Endothelial cell (in vitro differentiated cells): Measurements from ENCODE around the gene HAAO. TPM values are rescaled to one million over a fixed set of nuclear protein-coding genes. Genes with fewer than 3 reads are reported as not detected.

Experiments used
- DNase-seq: peaks from one replicate; pipeline ENCODE4 v3.0.0; 2021; ENCODE audit warnings: low spot score
- H3K27ac Mint-ChIP-seq: one replicate; pipeline ENCODE4 v1.8.0; 2021; ENCODE audit warnings: mixed read lengths, inconsistent platforms; ENCODE audit not compliant: unreplicated experiment
- H3K27me3 Mint-ChIP-seq: one replicate; pipeline ENCODE4 v1.8.0; 2021; ENCODE audit warnings: mild to moderate bottlenecking, moderate library complexity, mixed read lengths, inconsistent platforms; ENCODE audit not compliant: unreplicated experiment
- H3K36me3 Mint-ChIP-seq: one replicate; pipeline ENCODE4 v1.8.0; 2021; ENCODE audit warnings: mild to moderate bottlenecking, low read depth, mixed read lengths, inconsistent platforms; ENCODE audit not compliant: unreplicated experiment
- H3K4me1 Mint-ChIP-seq: one replicate; pipeline ENCODE4 v1.8.0; 2021; ENCODE audit warnings: mild to moderate bottlenecking, mixed read lengths, inconsistent platforms; ENCODE audit not compliant: unreplicated experiment
- H3K4me3 Mint-ChIP-seq: one replicate; pipeline ENCODE4 v1.8.0; 2021; ENCODE audit warnings: mild to moderate bottlenecking, mixed read lengths, inconsistent platforms; ENCODE audit not compliant: unreplicated experiment
- H3K9me3 Mint-ChIP-seq: one replicate; pipeline ENCODE4 v1.8.0; 2021; ENCODE audit warnings: mixed read lengths, inconsistent platforms; ENCODE audit not compliant: unreplicated experiment
- total RNA-seq: library from RNA; stranded (reverse); fragmentation: NEBNext Ultra II Directional; extraction: Animal tissue kit (Norgen Biotek cat#: 25700); gene quantifications from one replicate; pipeline ENCODE4 v1.2.1, GENCODE V29; 2021; ENCODE audit not compliant: unreplicated experiment
- TF ChIP-seq, protein P1 (sequence below): fragments of 200-600 bp; sonication (generic); IDR thresholded peaks from one replicate; pipeline ENCODE4 v1.5.0; 2021; ENCODE audit warnings: antibody characterized with exemption; ENCODE audit not compliant: unreplicated experiment

The HAAO gene
- total RNA-seq, 1 donor from 2014 or later = 6.0 TPM

DNA sequence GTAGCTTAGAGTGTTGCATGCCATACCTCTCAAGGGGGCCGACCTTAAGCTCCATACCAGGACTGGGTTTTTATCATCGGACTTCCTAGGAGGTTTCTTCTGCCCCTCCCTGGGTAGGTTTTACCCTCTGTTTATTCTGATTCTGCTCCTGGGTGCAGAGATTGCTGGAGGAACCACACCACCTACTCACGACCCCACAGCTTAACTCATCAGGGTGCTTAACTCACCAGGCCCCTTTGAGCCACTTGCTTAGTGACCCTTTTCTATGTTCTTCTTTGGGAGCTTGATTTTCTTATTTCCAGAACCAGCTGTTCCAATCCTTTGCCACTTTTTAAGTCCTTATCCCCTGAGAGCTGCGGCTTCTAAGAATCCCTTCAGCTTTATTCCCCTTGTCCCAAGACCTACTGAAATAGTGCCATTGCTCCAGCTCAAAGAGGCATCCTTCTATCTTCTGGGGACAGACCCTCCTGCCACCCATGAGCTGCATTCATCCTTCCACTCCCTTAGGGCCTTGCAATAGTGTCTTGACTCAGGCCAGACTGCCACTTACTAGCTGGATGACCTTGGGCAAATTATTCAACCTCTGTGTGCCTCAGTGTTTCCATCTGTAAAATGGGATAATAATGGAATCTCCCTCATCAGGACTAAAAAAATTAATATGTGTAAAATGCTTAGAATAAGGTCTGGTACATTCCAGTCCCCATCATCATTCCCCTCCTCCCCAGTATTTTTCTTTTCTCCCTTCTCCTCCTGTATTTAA, 34.2 kb downstream of the HAAO start:
- no peak overlapping the region for H3K4me3 Mint-ChIP-seq
- H3K27ac Mint-ChIP-seq = no peak overlapping the region
- peaks cover 28% of the 10 kb centered on the region for H3K36me3 Mint-ChIP-seq
- H3K27me3 Mint-ChIP-seq = peaks cover 13% of the 10 kb centered on the region
- TF ChIP-seq, protein P1, sequence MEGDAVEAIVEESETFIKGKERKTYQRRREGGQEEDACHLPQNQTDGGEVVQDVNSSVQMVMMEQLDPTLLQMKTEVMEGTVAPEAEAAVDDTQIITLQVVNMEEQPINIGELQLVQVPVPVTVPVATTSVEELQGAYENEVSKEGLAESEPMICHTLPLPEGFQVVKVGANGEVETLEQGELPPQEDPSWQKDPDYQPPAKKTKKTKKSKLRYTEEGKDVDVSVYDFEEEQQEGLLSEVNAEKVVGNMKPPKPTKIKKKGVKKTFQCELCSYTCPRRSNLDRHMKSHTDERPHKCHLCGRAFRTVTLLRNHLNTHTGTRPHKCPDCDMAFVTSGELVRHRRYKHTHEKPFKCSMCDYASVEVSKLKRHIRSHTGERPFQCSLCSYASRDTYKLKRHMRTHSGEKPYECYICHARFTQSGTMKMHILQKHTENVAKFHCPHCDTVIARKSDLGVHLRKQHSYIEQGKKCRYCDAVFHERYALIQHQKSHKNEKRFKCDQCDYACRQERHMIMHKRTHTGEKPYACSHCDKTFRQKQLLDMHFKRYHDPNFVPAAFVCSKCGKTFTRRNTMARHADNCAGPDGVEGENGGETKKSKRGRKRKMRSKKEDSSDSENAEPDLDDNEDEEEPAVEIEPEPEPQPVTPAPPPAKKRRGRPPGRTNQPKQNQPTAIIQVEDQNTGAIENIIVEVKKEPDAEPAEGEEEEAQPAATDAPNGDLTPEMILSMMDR = no peak
- no peaks in the 10 kb centered on the region for H3K9me3 Mint-ChIP-seq
- no peaks in the 10 kb centered on the region for H3K4me1 Mint-ChIP-seq
- DNase-seq = no peak

DNA sequence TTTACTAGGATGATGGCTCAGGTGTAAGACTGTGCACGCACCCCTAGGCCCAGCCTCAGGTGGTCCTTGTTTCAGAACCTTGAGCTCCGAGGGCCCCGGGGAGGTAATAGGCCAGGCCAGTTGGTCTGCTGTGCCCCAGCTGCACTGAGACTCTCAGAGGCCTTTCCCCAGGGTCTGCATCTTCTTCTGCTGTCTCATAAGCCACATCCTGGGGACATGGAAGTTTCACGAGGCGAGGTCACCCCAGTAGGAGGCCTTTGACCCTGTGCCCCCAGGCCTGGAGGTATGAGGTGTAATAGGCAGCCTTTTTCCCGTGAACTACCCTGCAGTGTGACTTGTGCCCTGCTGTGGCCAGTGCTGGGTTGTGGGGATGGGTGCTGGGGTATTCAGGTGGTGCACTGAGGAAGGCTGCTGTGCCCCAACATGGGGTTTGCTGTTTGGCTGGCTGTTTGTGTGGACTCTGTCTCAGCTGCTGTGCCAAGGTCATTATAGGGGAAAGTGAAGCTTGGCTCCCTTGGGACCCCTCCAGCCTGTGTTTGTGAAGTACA, 35.3 kb downstream of the HAAO start:
- no peak for DNase-seq
- H3K9me3 Mint-ChIP-seq = no peaks in the 10 kb centered on the region
- no peak overlapping the region for H3K4me3 Mint-ChIP-seq
- H3K36me3 Mint-ChIP-seq = peaks cover 34% of the 10 kb centered on the region
- TF ChIP-seq, protein P1 = no peak
- no peaks in the 10 kb centered on the region for H3K4me1 Mint-ChIP-seq
- peaks cover 8% of the 10 kb centered on the region for H3K27me3 Mint-ChIP-seq
- H3K27ac Mint-ChIP-seq = no peak overlapping the region

DNA sequence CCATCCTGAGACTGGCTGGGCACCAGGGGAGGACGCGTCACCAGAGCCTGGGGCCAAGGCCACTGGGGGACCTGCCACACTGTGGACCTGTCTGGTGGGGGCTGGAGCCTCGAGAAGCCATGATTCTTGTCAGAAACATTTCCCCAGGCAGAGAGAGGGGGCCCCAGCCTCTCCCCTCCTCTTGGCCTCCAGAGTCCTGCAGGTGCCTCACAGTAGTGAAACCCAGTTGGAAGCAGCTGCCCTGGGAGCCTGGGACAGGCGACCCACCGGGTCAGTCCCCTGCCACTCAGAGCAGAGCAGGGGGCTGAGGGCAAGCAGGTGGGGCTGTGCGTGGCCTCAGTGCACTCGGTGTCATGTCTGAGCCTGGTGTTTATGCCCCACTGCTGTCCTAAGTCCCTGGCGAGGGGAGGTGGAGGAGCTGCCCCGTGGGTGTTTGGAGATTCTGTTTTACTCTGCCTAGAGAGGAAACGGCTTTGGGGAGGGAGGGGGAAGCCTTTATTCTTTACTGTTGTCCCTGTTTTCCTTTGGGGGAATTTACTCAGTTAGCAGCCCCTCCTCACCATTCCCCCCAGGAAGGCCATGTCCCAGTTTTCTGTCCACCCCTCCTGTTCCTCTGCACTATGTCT, 36.1 kb downstream of the HAAO start:
- Mint-ChIP-seq H3K9me3 (no peaks in the 10 kb centered on the region), H3K4me1 (no peaks in the 10 kb centered on the region), H3K4me3 (no peak overlapping the region), H3K27ac (no peak overlapping the region), H3K27me3 (peaks cover 8% of the 10 kb centered on the region), H3K36me3 (peaks cover 42% of the 10 kb centered on the region)
- no peak for DNase-seq
- TF ChIP-seq, protein P1 = no peak

DNA sequence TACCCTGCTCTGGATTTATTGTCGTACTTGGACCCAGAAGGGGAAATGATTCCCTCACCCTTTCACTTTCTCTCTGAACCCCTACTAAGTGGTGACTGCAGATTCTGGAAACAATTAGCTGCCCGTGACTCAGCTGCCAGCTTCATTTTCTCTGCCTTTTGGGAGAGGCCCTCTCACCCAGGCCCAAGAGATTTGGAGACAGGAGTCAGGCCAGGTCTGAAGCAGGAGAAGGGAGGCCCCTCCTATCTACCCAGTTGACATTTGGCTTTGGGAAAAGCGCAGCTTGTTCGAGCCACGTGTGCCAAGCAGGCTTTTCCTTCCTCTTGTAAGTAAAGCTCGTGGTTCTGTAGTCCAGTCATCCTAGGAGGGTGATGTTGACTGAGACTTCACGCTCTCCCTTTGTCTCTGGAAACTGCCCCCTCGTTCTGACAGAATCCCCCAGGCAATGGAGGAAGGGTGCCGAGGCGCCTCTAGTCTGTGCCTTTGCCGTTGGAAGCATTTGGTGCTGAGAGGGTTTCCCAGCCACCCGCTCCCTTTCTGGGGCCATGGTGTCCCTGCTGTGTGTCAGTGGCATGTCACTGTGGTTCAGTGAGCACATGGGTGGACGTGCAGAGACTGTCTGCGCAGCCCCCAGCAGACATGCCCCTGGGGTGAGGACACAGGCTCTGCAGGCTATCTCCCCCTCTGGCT, 37.0 kb downstream of the HAAO start:
- H3K4me3 Mint-ChIP-seq = no peak overlapping the region
- H3K4me1 Mint-ChIP-seq = no peaks in the 10 kb centered on the region
- peaks cover 4% of the 10 kb centered on the region for H3K27me3 Mint-ChIP-seq
- H3K9me3 Mint-ChIP-seq = no peaks in the 10 kb centered on the region
- DNase-seq = no peak
- no peak overlapping the region for H3K27ac Mint-ChIP-seq
- peaks cover 45% of the 10 kb centered on the region for H3K36me3 Mint-ChIP-seq
- TF ChIP-seq, protein P1 = no peak
